GM13976 (cell line): ENCODE data around the gene KIF21A.

Source experiments
- DNase-seq: peaks from one replicate; pipeline ENCODE4 v3.0.0; 2012; ENCODE audit warnings: low spot score
- CTCF ChIP-seq: IDR thresholded peaks from 2 replicates; pipeline ENCODE4 v1.5.1; 2012; ENCODE audit warnings: borderline replicate concordance, mild to moderate bottlenecking; ENCODE audit not compliant: insufficient read depth; ENCODE audit errors: extremely low read depth, missing control alignments, control extremely low read depth
- in situ Hi-C: fragments of 300-500 bp; cut with MboI; formaldehyde crosslinking; loops from one replicate; pipeline ENCODE4 v1.12.0; 2022; ENCODE audit warnings: low sequenced_read_pairs, mixed read lengths, inconsistent platforms; ENCODE audit not compliant: unreplicated experiment

The KIF21A gene

GRCh38 chr12:39467432-39467870, 24.5 kb upstream of the KIF21A start:
- DNase-seq, result peak; percentile 25
- no peak for TF ChIP-seq CTCF
- in situ Hi-C loops, result no loop called here

GRCh38 chr12:39464976-39465695, 22.2 kb upstream of the KIF21A start:
- no peak for DNase-seq
- TF ChIP-seq CTCF, result no peak
- in situ Hi-C loops, result no loop called here

- DNase-seq, result no peak
- in situ Hi-C loops, result no loop called here
- TF ChIP-seq CTCF, result no peak
Measured at GRCh38 chr12:39461059-39461458, 18.1 kb upstream of the KIF21A start.

GRCh38 chr12:39459027-39459434, 16.1 kb upstream of the KIF21A start:
- no peak for TF ChIP-seq CTCF
- in situ Hi-C loops, result no loop called here
- no peak for DNase-seq

GRCh38 chr12:39451977-39452376, 9.1 kb upstream of the KIF21A start:
- no peak for TF ChIP-seq CTCF
- in situ Hi-C loops, result no loop called here
- DNase-seq, result no peak

DNA sequence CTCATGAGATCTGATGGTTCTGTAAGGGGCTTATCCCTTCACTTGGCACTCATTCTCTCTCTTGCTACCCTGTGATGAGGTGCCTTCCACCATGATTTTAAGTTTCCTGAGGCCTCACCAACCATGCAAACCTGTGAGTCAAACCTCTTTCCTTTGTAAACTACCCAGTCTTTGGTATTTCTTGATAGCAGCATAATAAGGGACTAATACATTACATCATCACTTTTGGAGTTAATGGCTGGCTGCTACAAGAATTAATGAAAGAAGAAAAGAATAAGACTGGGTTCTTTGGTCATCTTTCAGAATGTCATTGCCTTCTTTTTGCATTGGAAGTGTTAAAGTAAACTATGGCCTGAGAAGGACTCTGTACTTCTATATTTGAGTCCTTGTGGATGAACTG, 5.1 kb upstream of the KIF21A start:
- DNase-seq, result no peak
- in situ Hi-C loops, result loop anchor here (25.0 kb wide), 1 partner anchor 164 kb away; the partner anchor contains the start of gene ABCD2
- no peak for TF ChIP-seq CTCF
